NCI-H526 treated with DMSO at 0.1 percent for 48 hours (cell line): ENCODE data around the gene PIEZO2.
A peak's percentile ranks its signal among the peaks of the same experiment; 100 is the strongest.

ENCODE experiments used
- DNase-seq: peaks from one replicate; lab custom pipeline; 2025; lab: John Stamatoyannopoulos, UW

Gene PIEZO2

DNA sequence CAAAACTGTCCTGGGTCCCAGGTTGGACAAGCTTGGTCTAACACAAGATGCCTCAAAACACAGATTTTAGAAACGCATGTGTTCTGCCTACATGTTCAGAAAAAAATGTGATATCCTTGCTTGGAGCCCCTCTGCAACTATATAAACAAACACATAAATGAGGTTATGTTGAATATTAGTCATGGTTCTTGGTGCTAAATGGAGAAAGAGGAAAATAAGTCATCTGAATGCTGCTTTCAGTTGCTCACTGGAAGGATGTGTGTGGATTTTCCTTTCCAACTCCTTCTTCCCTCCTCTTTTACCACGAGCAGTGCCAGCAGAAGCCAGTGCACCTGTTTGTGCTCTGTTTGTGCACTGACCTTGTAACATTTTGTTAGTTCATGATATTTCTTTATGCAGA, 85.3 kb downstream of the PIEZO2 start:
- DNase-seq: no peak

DNA sequence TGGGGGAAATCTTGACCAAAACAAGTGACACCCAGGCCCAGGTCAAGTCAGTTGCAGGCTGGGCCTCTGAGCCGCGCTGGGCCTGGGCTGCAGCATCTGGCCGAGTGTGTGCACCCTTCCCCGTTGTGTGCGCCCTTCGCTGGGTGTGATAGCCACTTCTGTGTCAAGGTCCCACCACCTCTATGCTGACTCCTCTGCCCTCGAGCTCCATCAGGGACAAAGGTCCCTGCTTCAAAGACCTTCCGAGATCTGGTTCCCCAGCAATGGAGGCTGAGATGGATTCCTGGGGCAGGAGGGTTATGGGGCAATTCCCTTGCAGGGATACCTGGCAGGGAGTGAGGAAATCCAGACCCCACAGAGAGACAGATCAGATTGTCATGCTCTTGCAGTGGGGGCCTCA, 93.6 kb downstream of the PIEZO2 start:
- DNase-seq: no peak

DNA sequence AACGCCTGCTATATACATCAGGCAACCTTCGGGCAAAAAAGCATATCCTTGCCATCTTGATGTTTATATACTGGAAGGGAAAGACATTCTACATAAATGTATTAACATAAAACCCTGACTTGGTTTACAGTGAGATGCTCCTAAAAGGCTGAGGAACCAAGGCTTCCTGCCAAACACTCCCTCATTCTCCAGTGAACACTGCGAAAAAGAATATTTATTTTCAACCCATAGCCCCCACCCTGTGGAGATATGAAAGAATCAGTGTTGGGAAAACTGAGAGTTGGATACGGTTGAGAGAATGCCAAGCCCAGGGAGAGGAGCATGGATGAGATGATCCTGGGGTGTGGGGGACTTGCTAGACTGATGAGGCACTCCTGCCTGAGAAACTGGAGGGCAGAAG, 94.9 kb downstream of the PIEZO2 start:
- DNase-seq: no peak

DNA sequence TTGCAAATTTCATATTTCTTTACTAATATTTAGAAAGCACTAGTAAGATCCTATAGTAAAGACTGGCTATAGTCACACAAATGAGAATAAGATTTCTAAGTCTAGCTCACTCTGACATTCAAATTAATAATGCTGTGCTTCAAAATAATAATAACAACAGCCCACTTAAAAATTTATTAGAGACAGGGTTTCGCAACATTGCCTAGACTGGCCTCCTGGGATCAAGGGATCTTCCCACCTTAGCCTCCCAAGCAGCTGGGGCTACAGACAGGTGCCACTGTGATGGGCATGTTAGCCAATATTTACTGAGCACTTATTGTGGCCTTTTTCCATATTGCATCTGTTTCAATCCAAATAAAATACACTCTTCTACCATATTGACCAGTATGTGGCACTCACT, 96.1 kb downstream of the PIEZO2 start:
- DNase-seq: no peak

DNA sequence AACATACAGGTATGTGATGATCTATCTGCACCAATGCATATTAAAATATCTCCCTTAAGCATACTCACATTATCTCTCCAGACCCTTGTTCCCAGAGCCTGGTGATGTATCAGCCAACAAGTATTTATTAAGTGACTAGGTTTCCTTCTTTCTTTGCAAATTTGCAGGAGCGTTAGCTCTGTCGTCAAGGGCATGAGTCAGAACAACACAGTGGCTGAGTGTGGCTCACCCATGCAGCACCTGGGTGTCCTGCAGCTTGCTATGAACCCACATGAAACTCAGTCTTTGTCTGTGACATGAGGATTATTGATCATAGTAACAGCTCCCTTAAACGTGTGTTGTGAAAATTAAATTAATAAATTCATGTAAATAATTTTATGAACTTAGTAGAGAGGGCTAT, 96.6 kb downstream of the PIEZO2 start:
- no peak for DNase-seq

DNA sequence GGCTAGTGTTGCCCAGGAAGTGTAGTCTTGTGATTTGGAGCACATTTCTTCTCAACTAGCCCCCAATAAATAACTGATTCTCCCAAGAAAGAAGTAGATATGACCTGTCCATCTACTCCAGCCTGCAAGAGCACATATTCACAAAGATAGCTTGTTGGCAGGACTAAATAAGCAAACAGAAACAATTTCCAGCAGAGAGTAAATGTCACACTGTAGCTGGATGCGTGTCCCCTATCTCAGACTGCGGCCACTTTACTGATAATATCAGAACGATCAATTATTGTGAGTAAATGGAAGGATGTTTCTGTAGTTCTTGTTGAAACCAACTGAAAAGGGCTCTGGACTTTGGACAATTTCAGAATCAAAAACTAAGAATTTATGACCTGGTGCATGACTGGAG, 97.9 kb downstream of the PIEZO2 start:
- no peak for DNase-seq

DNA sequence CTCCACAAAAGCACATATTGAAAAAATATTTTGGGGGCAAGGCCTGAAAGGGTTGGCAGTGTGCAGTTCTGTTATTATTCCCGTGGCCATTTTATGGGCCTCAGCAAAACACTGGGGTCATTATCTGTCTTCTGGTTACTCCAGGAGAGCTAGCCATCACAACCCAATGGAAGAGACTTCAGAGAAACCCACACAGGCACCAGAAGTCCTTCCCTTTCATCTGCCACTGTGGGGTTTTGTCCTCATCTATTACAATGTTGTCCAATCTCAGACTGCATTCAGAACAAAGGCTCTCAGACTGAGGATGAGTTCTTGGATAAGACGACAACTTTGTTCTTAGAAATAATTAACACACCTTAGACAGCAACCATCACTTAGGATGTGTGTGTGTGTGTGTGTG, 98.4 kb downstream of the PIEZO2 start:
- DNase-seq: no peak

DNA sequence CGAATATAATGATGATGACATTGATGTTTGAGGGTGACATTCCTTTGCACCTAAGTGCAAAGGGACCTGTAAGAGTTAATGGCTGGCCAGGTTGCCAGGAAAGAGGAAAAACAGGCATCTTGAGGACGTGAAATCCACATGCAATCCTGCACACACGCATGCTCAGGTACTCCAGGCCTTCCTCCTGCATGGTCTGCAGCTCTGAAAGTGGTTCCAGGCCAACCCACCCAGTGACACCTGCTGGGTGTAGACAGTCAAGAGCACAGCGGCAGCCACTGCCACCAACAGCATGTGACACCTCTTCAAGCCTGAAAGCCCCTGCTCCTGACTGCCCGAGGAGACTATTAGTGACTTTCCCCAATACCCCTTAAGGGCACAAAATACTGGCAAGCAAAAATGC, 101.6 kb downstream of the PIEZO2 start:
- DNase-seq: no peak

DNA sequence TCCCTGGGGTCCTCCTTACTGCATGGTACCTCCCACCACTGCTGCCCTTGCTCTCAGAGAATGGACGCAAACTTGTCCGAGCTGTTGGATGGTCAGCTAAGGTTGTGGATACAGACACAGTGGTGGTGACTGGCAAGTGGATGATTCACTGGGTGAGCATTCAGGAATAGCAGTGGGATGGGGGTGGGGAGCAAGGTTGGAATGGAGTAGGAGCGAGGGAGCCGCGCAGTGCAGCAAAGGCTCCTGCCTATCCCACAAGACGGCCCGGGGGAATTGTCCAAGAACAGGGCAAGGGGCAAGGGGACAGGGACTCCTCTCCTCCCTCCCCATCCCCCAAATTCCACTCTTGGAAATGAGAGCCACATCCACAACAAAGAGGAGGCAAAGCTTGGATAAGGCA, 102.2 kb downstream of the PIEZO2 start:
- no peak for DNase-seq

DNA sequence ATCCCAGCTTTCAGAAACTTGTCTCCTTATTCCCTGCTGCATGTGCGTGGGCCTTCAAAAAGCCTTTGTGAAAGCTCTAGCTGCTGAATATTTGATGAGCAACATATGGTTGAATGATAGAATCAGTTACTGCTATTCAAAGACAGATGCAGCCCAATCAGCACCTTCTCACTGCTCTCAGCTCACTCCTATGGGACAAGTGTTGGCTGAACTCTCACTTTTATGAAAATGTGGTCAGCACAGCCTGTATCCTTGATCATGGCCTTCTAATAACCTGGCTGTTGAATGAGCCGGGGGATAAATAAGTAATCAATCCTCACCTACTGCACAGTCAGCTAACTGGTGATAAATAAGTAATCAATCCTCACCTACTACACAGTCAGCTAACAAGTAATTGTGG, 103.2 kb downstream of the PIEZO2 start:
- DNase-seq: no peak

DNA sequence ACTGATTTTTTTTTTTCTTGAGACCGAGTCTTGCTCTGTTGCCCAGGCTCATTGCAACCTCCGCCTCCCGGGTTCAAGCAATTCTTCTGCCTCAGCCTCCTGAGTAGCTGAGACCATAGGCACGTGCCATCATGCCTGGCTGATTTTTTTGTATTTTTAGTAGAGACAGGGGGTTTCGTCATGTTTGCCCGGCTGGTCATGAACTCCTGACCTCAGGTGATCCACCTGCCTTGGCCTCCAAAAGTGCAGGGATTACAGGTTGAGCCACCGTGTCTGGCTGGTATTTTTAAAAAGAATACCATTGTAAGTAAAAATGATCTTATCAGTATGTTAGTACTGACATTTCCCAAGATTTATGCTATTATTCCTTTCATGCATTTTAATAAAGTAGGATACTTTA, 105.7 kb downstream of the PIEZO2 start:
- no peak for DNase-seq

DNA sequence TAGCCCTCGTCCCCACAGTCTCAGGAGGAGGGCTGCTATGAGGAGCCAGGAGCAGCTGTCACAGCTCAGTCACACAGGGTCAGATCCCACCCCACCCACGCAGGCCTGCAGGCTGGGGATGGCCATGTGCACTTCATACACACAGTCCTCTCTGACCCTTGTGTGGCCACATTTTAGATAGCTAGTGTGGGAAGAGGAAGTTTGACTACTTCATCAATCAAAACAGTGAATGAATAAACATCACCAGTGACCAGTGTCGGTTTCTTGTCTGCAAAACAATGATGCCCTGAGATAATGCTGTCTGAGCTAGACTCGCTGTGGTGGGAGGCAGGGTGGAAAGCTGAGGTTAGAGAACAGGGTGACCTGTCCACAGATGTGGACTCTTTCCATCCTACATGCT, 107.1 kb downstream of the PIEZO2 start:
- no peak for DNase-seq

DNA sequence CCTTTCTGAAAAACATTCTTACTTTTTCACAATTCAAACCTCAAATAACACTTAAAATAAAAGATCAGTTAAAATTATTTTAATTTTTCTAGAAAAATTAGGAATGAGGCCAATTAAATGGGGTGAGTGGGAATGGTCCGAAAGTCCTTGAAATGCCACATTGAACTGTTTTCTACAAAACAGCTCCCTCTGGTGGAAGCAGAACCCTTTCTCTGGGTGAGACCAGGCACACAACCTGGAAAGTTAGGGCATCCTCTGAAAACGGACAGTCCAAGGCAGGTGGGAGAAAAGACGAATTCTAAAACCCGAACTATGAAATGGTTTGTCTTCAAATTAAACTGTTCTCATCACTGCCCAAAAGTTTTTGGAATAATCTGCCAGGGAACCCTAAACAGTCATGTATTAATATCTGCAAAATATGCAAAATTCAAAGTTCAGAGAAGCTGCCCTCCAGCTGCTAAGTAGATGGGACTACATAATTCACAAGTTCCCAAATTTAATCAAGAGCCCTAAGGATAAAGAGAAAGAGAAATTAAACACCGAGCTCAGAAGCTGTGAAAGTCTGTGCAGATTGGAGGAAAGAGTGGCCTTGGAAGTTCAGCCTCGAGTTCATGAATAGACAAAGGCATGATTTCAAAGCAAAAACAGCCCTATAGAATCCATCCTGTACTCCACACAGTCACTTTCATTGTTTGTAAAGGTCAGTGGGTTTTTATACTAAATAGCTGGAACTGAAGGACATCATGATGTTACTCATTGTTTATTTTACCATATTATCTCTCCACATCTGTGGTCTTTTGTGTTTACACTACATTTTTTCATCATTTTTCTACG, 108.3 kb downstream of the PIEZO2 start:
- DNase-seq: peak; percentile 15

DNA sequence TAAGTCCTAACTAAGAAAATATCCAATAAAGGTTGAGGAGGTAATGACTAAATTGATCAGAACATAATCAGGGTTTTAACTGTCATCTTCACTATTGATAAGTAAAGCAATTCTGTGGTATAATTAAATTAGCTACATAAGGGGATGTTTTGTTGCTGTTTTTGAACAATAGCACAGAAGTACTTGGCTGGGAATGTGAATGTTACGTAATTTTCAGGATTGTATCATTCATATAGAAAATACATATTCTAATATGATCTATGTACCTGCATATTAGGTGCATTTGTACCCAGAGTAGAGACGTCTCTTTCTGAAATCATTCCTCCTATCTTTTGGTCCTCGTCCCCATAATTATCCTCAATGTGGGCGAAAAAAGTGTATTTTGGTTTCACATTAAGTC, 109.0 kb downstream of the PIEZO2 start:
- no peak for DNase-seq

DNA sequence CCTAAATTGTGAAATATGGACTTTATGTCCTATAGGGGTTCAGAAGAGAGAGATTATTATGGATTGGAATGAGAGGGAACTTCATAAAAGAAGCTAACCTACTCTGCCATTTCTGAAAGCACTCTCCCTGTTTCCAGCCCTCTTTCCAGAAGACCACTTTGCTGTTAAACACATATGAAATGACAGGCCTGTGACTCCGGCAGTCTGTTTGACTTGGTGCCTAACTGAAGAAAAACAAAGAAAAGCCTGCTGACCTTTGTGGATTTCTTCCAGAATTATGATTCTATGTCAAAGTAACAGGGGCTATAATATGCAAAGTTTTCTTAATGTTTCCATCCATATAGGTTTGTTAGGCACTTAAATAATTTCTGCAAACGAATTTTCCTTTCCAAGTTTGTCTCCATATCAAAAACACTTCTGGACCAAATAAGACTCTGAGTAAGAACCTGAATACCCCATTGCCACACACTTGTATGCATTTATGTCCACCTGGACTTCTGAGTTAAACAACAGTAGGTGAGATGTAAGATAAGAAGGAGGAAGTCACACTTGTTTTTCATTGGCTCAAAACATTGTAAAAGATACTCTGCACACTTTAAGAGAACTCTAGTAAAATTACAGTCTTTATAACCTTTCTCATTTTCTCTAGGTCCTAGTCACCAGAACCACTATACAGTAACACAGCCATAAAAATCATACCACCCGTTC, 111.7 kb downstream of the PIEZO2 start:
- no peak for DNase-seq

DNA sequence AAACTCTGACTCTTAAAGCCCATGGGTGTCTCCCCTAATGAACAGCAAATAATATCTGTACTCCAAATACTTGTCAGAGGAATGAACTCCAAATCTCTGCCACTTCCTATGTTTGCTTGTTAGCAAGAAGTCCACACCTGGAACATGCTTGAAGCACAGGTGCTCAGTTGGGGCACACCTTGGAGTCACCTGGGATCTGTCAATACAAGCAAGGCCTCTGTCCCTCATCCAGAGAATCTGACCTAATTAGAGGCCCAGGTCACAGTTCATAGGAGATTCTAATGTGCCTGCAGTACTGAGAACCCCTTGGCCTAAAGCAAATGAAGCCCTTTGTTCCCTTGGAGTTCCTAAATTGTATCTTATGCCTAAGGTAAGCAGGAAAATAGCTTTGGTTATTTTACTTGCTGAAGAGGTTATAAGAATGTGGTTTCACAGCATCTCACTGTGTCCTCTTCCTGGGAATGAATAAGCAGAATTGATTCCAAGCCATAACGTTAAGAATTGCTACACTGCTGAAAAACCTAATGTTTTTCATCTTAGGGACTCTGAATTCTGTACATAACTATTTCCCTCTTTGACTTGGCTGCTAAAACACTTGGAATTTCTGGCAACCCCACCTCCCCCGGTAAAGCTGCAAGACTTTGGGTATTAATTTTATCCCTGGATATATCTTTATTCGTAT, 113.4 kb downstream of the PIEZO2 start:
- DNase-seq: no peak

DNA sequence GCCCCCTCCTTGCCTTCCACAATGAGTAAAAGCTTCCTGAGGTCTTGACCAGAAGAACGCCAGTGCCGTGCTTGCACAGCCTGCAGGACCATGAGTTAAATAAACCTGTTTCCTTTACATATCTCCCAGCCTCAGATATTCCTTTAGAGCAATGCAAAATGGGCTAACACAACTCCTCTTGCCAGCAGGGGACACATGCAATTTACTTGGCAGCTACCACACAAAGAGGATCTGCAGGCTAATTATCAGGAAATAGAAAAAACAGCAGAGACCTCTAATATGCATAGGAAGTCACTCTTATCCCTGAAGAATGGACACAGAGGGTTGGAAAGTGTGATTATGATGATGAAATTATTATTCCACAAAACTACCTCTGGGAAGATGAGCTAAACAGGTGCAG, 114.0 kb downstream of the PIEZO2 start:
- DNase-seq: no peak

DNA sequence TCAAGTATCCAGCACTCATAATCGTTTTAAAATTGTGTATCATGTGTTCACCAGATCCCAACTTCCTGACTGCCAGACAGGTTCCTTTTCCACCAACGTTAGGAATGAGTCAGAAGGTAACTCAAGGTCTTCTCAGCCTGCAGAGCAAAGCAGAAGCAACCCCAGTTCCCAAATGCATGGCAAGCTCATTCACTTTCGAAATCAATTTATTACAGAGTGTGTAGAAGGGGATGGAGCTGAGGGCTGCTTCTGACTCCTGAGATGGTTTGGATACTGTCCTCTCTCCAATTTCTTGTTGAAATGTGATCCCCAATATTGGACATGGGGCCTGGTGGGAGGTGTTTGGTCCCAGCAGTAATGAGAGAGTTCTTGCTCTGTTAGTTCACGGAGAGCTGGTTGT, 114.5 kb downstream of the PIEZO2 start:
- no peak for DNase-seq

DNA sequence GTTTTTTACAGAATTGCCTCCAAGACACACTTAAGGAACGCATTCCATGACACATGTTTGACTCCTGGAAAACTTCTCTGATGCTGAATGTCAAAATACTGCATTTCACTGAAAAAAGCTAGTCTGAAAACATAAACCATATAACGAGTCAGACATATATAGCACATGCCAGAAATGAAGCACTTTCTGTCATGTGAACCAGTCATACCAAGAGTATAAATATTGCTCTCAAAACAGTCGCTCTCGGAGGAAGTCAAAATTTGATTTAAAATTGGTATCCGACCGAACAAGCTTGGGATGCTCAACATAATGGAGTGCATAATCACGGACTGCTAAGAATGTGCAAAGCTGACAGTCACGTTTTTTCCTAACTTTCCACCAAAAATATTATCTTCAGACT, 115.9 kb downstream of the PIEZO2 start:
- DNase-seq: no peak

DNA sequence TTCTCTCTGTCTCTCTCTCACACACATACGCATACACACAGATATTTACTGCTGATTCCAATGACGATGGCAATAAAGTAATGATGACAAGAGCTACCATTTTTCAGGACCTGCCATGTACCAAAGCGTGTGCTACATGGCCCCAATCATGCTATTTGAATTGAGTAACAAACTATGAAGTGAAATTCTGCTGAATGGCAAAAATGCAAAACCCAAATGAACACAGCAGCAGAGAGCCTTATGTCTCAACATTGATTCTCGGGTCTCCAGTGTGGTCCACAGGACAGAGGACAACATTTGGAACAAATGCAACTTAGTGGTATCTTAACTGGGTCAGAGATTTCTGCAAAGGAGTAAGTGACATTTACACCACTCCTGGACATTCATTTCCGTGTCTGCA, 117.4 kb downstream of the PIEZO2 start:
- no peak for DNase-seq

DNA sequence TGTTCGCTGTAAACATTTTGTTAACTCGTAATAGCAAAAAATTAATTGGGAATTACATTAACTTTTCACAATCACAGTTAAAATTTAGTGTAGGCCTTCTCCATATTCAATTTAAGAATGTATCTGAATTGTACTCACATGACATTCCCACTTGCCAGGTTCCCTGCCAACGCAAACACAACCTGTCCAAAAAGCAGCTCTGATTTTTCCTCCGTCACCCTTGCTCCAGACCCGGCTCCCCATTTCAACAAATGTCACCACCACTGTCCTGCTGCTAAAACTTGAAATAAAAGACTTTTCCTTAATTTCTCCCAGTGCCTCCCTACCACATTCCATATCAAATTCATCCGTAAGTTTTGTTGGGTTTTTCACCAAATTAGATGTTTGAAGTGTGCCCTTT, 120.3 kb downstream of the PIEZO2 start:
- no peak for DNase-seq

DNA sequence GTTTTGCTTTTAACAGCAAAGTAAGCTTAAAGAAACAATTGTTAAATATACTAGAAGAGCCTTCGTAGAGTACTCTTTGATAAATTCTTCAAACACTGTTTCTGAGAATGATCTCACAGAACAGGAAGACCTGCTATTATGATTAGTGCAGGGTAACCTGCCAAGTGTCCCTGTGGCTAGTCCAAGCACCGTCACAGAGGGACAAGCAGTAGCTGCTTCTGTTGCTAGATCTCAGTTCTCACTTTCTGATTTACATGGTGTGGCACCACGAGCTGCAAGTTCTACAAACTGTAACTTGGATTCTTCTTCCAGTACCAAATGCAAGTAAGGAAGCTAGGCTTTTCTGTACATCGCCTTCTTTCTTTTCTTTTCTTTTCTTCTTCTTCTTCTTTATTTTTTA, 121.5 kb downstream of the PIEZO2 start:
- DNase-seq: no peak

DNA sequence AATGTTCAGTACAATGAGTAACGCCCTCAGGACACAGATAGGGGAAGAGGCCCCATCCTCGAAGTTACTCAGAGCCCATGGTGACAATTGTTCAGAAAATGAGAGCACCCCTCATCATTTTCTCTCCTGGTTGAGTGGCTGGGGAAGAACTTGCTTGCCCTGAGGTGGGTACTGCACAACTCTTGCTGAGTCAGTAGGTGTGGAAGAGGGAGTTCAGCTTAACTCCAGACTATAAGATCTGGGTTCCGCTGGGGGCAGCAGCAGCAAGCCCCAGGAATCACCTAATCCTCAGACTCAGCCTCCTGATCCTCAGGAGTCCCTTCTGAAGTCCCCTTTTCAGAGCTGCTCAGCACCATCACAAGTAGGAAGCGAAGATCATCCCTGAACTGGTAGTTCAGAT, 123.7 kb downstream of the PIEZO2 start:
- DNase-seq: no peak
